Measurements from ENCODE around the gene ZFYVE19.

Gene ZFYVE19, protein sequence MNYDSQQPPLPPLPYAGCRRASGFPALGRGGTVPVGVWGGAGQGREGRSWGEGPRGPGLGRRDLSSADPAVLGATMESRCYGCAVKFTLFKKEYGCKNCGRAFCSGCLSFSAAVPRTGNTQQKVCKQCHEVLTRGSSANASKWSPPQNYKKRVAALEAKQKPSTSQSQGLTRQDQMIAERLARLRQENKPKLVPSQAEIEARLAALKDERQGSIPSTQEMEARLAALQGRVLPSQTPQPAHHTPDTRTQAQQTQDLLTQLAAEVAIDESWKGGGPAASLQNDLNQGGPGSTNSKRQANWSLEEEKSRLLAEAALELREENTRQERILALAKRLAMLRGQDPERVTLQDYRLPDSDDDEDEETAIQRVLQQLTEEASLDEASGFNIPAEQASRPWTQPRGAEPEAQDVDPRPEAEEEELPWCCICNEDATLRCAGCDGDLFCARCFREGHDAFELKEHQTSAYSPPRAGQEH

DNA sequence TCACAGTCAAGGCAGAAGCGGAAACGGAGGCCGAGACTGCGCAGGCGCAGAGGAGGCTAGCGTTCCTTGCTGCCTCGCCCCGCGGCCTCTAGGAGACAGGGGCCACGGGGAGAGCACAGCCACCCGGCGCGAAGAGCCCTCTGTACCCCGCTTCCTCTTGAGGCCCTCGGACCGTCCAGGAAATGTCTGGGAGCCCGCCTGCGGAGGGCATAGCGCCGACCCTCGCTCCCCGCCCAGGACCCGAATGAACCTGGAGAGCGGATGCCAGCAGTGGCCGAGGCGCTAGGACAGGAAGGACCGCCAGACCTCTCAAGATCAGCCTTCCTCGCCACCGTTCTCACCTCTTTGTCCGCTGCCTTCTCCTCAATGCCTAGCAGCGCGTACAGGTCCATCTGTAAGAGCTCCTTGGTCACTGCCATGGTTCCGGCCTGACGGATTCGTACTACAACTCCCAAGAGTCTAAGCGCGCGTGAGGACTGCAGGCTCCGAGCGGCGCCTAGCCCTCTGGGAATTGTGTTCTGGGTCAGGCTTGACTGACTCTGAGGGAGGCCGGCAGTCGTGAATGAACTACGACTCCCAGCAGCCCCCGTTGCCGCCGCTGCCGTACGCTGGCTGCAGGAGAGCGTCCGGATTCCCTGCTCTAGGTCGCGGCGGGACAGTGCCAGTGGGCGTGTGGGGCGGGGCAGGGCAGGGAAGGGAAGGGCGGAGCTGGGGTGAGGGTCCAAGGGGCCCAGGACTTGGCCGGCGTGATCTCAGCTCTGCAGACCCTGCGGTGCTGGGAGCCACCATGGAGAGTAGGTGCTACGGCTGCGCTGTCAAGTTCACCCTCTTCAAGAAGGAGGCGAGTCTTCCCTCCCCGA, at the start of gene ZFYVE19, which contains the start of gene DNAJC17:
Gene ZFYVE19 (plus strand): TSS at position 62 of the 860 bp plus-strand sequence. CDS start 501 bp downstream, at position 563.
Gene DNAJC17 (minus strand): TSS at position 446 of the 860 bp plus-strand sequence. CDS start 27 bp downstream, at position 419.
- peak; percentile 78 for DNase-seq

DNA sequence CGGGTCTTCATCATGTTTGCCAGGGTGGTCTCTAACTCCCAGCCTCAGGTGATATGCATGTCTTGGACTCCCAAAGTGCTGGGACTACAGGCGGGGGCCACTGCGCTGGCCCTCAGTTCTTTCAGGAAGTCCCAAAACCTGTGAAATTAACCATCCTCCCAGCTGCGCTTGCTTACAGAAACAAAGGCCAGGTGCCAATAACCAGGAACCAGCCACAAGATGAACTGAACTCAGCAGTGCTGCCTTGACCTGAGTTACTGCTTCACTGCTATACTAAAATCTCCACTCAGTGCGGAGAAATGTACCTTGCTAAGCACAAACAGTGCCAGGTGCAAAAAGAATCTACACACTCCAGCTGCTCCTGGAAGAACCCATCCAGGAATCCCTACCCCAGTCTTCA, 46.9 kb upstream of the ZFYVE19 start:
- no peak for DNase-seq

DNA sequence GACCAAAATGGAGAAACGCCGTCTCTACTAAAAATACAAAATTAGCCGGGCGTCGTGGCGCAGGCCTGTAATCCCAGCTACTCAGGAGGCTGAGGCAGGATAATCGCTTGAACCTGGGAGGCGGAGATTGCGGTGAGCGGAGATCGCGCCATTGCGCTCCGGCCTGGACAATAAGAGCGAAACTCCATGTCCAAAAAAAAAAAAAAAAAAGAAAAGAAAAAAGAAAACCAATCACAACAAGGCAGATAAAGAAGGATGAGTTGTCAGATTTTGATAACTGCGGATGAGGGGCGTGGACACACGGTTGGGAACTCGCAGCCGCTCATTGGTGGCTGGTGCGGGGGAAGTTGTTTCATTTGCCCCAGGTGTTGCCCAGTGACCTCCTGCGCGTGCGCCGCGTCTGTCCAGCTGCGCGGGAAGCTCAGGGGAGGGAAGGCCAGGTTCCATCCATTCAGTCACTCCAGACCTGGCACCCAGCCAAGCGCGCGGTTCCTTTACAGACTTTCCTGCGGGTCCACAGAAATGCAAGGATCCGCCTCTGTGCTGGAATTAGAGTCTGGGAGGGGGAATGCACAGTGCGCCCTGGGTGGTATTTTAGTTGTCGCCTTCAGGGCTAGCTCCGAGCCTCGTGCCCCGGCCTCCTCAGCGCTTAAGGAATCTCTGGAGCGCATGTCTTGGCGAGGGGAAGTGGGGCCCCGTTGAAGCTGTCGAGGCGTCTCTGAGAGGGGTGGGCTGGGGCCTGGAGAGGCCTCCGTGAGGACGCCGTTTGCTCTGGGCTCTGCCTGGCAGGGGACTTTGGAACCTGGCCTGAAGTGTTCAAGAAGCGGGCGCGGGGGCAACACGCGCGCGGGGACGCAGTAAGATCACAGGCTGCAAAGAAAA, 43.7 kb upstream of the ZFYVE19 start:
- peak; percentile 44 for DNase-seq

DNA sequence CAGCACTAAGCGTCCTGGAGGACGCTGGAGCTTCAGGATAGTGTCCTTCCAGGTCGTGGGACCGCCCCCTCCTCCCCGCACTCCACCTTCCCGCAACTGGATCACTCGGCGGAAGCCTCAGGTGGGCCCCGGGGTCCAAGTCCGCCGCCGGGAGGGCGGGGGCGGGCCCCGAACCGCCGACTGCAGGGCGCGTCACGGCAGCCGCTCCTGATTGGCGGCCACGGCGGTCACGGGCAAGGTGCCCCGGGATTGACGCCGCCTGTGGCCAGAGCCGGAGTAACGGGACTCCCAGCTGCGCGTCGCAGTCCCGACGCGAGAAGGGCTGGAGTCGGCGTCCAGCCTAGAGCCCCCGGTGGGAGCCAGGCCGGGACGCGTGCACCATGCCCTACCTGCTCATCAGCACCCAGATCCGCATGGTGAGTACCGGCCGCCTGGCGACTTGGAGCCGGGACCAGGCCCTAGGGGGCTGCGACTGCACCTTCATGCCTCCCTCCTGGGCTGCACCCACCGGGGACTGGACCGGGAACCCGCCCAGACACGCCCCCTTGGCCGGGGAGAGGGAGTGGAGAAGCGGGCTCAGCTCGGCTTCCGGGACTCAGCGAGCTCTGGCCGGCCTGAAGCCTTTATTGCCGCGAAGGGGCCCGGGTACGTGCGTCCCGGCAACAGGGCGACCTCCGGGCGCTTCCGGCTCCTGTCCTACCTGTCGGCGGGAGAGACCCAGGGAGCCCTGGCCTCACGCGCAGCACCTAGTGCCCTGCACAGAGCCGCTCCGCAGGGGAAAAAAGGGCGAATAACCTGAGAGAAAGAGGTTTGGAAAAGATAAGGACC, 42.9 kb upstream of the ZFYVE19 start, which contains the start of gene GCHFR:
Gene GCHFR (plus strand): TSS at position 268 of the 828 bp plus-strand sequence. CDS start 113 bp downstream, at position 381.
- DNase-seq, result no peak

DNA sequence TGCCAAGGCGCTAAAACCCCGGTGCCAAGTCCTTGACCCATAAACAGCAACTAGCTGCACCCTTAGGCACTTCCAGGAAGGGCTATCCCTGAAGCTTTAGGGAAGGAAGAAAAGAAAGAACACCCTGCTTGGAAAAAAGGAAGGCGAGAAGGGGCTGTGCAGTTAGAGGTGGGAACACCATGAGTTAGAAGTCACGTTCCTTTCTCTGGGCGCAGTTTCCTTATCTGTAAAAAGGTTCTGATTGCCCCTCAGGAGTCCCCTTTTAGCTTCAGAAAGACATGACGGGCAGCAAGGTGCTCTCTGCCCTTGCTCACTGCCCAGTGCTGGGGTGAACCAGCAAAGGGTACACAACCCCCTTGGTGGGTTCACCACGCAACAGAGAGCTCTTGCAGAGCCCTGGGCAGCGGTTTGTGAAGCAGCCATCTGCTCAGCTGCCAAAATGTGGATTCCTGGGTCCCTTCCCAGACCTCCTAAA, 42.2 kb upstream of the ZFYVE19 start:
- DNase-seq, result no peak

DNA sequence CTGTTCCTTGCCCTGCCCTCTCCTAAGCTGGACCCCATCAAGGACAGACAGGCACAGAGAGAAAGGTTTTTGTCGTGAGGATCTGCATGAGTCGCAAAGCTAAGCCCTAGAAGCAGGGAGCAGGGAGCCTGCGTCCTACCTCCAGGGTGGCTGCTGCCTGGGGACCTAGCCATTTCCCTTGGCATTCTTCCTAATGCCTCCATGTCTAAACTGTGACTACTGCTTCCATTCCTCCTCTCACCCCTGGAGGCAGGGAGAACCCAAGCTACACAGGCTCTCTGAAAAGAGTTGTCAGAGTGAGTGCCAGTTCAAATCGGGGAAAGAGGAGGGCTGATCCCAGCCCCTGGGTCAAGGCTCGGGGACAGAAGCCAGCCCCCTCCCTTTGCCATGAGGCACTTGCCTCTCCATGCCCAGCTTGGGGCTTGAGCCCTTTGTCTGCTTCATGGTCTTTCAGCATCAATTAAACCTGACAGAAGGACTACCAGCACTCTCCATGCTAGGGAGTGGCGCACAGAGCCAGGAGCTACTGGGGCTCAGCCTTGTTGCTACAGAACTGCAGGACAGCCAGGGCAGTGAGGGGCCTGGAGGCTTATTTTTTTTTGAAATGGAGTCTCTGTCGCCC, 40.6 kb upstream of the ZFYVE19 start:
- no peak for DNase-seq

DNA sequence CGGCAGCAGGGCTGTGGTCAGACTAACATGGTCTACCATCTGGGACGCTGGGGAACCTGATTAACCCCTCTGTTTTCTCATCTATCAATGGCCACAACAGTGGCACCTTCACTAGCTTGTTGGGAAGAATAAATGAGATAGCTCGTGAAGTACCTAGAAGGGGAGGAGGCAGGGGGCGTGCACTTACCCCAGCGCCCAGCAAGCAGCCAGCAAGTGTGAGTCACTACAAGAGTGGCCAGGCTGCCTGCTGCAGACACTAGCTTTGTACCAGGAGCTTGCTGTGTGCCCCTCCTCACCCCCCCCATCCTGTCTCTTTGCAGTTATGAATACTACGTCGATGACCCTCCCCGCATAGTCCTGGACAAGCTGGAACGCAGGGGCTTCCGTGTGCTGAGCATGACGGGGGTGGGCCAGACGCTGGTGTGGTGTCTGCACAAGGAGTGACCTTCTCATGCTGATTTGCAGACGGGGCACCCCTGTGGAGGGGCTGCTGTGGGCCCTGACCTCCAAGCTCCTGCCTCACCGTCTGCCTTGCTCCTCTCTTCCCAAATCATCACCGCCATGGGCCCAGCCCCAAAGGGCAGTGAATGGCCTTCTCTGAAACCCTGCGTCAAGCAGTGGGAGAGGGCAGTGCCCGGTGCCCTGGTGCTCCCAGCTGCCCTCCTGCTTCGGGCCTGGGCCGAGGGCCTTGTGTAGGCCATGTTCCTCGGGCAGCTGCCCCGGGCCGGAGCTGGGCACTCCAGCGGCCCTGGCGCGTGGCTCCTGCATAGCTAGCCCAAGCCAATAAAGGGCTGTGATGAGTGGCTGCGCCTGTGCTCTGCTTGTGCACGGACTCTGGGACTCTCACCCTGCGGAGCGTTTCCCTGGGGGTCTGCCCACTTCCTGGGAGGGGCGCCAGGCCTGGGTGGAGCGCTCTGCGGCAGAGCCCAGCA, 39.7 kb upstream of the ZFYVE19 start:
- no peak for DNase-seq

DNA sequence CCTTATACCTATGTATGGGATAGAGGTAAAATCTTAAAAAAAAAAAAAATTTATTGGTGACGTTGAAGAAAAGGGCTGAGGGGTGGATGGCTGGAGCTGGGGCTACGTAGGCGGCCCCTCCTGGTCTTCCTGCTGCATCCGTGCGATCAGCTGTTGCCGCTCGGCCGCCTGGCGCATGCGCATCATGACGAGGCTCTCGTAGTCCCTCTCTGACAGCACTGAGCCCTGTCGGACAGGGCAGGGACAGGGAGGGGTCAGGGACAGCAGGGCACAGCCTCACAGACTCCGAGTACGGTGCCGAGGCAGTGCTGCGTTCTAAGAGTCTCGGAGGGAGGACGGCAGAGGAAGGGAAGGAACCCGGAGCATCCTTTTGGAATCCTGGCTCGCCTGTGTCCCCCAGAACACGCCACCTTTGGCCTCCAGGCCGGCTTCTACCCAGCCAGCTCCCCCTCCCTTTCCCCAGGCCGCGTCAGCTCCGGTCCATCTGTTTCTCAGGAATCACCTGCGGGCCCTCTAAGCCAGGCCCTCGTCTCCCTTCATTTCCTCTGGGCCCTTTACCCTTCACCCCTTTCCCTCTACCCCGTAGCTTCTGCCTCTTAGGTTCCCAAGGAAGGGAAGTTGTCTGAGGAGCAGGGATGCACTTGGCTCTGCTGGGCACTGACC, 38.9 kb upstream of the ZFYVE19 start:
- no peak for DNase-seq

DNA sequence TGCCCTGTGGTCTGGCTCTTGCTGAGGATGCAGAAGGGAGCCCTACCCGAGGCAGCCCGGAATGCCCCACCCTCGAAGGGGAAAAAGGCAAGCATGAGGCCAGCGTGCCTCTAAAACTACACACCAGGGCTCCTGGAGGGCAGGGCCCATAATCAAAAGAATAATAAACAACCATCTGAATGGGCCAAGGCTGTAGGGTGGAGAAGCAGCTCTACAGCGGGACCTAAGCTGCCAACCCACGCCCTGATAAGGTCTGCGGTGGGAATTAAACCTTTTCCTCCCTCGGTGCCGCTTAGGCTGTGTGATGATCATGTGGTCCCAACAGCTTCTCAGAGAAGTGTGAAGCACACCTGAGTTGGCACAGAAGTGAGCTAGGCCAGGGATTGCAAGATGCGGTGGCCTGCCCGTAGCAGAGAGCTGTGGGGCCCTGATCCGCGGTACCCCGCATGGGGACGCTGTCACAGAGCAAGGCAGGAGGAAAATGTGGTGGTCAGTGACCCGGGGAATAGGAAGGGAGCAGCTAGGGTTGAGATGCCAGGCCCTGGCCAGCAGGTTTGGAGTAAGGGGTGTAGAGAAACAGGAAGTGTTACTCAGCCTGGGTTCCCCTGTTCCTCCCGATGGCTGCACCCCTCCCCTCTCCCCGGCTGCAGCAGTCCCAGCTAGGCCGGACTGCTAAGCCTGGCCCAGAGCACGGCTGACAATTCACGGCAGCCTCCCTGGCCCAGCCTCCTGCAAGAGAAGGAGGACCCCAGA, 38.2 kb upstream of the ZFYVE19 start:
- no peak for DNase-seq

DNA sequence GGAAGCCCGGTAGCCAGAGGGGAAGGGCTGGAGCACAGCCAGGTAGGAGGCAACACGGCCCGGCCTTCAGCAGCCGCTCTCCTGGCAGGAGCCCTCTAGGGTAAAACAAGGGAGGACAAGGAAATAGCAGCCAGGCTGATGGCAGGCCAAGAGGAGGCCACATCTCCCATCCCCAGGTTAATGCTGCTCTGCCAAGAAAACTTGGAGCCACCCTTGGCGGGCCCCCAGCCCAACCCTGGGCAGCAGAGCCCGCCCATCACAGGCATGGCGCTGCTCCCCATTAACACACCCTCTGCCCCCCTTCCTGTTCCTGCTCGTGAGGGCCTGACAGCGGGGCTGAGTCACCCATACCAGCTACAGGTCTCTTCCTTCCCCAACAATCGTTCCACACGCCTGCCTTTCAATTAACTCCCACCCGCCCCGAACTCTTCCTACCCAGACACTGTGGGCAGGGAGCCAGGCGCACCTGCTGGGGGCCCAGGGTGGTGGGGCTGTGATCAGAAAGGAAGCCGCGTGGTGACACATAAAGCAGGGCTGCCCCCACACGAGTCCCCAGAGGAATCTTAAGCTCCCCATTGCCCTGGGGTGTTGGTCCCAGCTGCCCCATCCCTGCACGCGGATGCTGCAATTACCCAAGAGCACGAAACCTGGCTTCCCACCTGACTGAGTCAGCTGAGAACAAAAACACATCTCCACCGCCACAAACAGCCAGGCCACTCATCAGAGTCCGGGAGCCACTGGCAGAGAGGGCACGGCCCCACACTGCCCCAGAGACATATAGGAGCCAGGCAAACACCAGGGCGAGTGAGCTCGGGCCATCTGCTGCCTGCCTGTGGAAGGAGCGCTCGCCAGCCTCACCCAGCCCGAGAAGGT, 37.4 kb upstream of the ZFYVE19 start, which contains the start of gene C15orf62:
Gene C15orf62 (plus strand): TSS at position 707 of the 873 bp plus-strand sequence. CDS start 516 bp downstream, outside the sequence.
- DNase-seq, result no peak

DNA sequence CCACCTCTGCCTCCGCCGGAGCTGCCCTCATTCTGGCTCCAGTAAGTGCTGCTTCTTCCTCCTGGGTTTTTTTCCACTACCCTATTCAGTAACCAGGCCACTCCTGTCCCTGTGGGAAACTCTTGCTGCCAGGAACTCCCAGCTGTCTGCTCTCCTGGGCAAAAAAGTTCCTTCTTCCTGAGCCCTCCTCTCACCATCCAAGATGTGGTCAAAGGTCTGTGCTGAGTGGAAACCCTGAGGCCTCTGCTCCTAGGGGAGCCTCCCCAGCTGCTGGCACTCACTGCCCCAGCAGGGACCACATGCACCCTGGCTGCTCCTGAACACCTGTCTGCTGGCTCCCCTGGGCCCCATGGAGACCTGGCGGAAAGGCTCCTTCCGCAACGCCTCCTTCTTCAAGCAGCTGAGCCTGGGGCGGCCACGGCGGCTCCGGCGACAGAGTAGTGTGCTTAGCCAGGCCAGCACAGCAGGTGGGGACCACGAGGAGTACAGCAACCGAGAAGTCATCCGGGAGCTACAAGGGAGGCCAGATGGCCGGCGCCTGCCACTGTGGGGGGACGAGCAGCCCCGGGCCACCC, 36.7 kb upstream of the ZFYVE19 start:
- DNase-seq, result no peak

DNA sequence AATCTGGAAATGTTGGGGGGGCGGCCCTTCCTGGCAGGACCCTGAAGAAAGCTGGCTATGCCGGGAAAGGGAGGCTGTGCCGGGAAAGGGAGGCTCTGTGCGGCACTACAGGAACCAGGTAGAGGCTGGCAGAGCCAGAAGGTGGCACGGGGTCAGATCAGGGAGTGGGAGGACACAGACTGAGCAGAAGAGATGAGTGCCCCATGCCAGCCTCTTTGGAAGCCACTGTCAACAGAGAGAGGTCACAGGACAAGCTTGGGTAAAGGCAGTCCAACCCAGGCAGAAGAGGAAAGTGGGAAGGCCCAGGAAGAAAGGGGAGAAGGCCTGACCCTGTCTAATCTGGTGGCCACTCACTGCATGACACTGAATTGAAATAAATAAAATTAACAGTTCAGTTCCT, 35.6 kb upstream of the ZFYVE19 start:
- DNase-seq, result no peak

DNA sequence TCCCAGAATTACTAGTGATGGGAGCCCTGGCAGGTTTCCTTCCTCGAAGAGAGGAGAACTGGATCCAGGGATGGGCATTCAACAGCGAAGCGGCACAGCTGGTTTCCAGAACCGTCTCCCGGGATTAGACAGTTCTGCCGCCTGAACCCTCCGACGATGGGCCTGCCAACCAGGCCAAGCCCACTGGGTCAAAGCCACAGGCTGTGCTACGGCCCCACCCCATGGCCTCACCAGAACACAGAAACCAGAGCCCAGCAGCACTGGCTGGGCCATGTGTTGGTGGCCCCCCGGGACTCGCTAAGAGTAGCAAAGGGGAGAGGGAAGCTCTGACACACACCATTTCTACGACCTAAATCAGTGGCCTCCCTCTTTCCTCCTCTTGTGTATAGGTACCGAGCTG, 34.9 kb upstream of the ZFYVE19 start:
- DNase-seq, result no peak

DNA sequence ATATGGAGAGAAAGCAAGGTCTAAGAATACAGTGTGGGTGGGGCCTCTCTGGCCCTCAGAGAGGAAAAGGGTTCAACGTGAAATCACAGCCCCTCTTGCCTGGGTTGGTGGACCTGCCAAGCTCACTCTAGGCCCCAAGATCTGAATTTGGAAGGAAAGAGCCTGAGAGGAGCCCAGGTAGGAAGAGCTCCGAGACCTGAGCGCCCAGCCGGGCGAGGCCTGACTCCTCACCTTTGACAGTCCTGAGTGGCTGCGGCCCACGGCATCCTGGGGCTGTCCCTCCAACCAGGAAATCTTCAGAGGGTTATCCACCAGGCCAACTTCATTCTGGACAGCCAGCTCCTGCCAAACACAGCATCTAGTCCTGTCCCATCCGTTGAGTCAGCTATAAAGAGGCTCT, 33.4 kb upstream of the ZFYVE19 start:
- no peak for DNase-seq

DNA sequence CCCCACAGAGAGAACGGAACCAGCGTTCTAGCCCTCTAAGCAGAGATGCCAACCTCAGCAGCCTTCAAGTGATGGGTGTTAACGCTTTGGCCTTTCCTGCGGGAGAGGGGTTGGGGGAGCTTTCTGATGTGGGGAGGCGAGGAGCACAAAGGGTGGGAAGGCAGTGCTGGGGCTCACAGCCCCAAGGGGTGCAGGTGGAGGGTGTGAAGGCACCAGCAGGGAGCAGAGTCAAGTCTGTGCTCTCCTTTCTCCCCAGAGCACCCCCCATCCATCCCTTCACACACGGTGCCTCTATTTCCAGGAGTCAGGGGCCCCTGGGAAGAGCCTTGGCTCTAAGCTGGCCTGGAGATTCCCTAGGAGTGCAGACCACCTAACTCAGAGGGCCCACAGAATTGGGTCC, 33.0 kb upstream of the ZFYVE19 start:
- no peak for DNase-seq

DNA sequence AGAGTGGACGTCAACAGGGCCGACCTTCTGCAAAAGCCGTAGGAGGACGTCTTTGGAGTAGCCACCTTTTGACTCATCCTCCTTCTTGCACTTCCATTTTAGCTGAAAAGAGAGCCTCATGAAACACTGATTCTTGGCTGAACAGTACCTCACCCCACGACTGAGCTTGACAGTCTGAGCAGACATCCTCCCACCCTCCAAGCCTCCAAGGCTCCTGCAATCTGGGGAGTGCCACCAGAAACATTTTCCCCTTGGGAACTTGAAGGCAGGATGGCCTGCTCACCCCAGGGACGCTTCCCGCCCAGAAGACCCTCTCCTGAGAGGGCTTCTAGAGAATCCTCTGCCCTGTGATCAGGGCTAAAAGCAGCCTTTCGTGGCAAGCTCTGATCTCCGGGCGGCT, 31.9 kb upstream of the ZFYVE19 start:
- no peak for DNase-seq
